LNCAP (cell line): Measurements from ENCODE around the gene MYBL2.

Experiments
- TF ChIP-seq, protein P1 (sequence below): fragments of 450-650 bp; IDR thresholded peaks from 2 replicates; pipeline ENCODE4 v1.5.1; 2017; ENCODE audit warnings: mild to moderate bottlenecking

MYBL2 gene

GRCh38 chr20:43658069-43658722 lies 8.7 kb upstream of the MYBL2 start:
- TF ChIP-seq, protein P1, sequence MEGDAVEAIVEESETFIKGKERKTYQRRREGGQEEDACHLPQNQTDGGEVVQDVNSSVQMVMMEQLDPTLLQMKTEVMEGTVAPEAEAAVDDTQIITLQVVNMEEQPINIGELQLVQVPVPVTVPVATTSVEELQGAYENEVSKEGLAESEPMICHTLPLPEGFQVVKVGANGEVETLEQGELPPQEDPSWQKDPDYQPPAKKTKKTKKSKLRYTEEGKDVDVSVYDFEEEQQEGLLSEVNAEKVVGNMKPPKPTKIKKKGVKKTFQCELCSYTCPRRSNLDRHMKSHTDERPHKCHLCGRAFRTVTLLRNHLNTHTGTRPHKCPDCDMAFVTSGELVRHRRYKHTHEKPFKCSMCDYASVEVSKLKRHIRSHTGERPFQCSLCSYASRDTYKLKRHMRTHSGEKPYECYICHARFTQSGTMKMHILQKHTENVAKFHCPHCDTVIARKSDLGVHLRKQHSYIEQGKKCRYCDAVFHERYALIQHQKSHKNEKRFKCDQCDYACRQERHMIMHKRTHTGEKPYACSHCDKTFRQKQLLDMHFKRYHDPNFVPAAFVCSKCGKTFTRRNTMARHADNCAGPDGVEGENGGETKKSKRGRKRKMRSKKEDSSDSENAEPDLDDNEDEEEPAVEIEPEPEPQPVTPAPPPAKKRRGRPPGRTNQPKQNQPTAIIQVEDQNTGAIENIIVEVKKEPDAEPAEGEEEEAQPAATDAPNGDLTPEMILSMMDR, result no peak

- TF ChIP-seq, protein P1, result no peak
These were observed 8.0 kb upstream of the MYBL2 start for GRCh38 chr20:43658723-43659419.

- TF ChIP-seq, protein P1, result no peak
These were observed 3.8 kb upstream of the MYBL2 start for GRCh38 chr20:43662943-43663655.

DNA sequence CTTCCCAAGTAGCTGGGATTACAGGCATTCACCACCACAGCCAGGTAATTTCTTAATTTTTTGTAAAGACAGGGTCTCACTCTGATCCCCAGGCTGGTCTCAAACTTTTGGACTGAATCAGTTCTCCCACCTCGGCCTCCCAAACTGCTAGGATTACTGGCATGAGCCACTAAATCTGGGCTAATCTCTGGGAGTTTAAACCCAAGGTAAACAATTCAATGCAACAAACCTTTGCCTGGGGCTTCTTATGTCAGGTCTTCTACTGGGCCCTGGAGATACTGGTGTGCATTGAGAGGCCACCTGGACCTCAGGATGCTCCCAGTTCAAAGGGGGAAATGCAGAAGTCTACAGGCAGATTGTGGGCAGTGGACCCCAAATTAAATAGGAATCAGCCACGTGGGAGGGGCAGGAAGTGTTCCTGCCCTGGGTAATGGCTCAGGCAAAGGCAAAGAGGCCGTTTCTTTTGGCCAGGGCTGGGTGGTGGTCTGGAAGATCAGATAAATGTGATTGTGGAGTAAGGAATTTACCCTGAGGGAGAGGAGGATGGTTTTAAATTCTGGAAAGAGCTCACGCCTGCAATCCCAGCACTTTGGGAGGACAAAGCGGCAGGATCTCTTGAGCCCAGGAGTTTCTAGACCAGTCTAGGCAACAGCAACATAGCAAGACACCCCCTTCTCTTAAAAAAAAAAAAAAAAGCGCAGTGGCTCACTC lies 1.3 kb upstream of the MYBL2 start:
- TF ChIP-seq, protein P1, result no peak

GRCh38 chr20:43667341-43668132 lies 623 bp downstream of the MYBL2 start:
- TF ChIP-seq, protein P1, result no peak

- TF ChIP-seq, protein P1, result no peak
These were observed 2.4 kb downstream of the MYBL2 start for GRCh38 chr20:43669332-43669731.

GRCh38 chr20:43670423-43670822 lies 3.5 kb downstream of the MYBL2 start:
- TF ChIP-seq, protein P1, result no peak
